H1 (cell line): ENCODE data around the gene LCN2. TPM values are rescaled to one million over a fixed set of nuclear protein-coding genes. Genes with fewer than 3 reads are reported as not detected.
A peak's percentile ranks its signal among the peaks of the same experiment; 100 is the strongest.

Experiments used
- CTCF ChIA-PET: fragments of 300-600 bp; sonication (Branson Sonifier 250); formaldehyde crosslinking; loops from one replicate; lab custom pipeline; 2021; ENCODE audit not compliant: partially characterized antibody; lab: Charles Lee
- POLR2A ChIA-PET: fragments of 300-600 bp; sonication (Branson Sonifier 250); formaldehyde crosslinking; loops from one replicate; lab custom pipeline; 2021; ENCODE audit warnings: inconsistent platforms; ENCODE audit not compliant: partially characterized antibody; lab: Charles Lee
- DNase-seq, 2 experiments: peaks; one replicate each; pipeline versions ENCODE4 v3.0.0 to v3.0.0-alpha.2; 2010 to 2022; ENCODE audit warnings: low spot score in 2 of 2, low read depth in 1 of 2, mixed read lengths in 1 of 2
- FAIRE-seq: peaks from 2 replicates; lab custom pipeline; 2011; peaks lifted over from hg19 to GRCh38; lab: Jason Lieb, UNC
- H2AFZ ChIP-seq: 2 replicates; pipeline ENCODE4 v1.8.1; 2012; ENCODE audit warnings: low read length, inconsistent platforms
- H2AK5ac ChIP-seq: 2 replicates; pipeline ENCODE4 v1.6.1; 2013; ENCODE audit warnings: low read depth, low read length
- H2BK120ac ChIP-seq: replicated peaks from 2 replicates; pipeline ENCODE3; 2013; ENCODE audit warnings: low read depth, low read length, inconsistent platforms
- H2BK12ac ChIP-seq: 2 replicates; pipeline ENCODE4 v1.6.1; 2013; ENCODE audit warnings: low read depth, low read length
- H2BK15ac ChIP-seq: 2 replicates; pipeline ENCODE4 v1.6.1; 2013; ENCODE audit warnings: low read length
- H2BK20ac ChIP-seq: 2 replicates; pipeline ENCODE4 v1.6.1; 2013; ENCODE audit warnings: low read length
- H2BK5ac ChIP-seq: 2 replicates; pipeline ENCODE4 v1.6.1; 2013; ENCODE audit warnings: low read depth, low read length
- H3K14ac ChIP-seq: 2 replicates; pipeline ENCODE4 v1.6.1; 2013; ENCODE audit warnings: inconsistent platforms; ENCODE audit not compliant: insufficient read length
- H3K18ac ChIP-seq: 2 replicates; pipeline ENCODE4 v1.6.1; 2013; ENCODE audit warnings: low read length; ENCODE audit errors: extremely low read depth
- H3K23ac ChIP-seq: 2 replicates; pipeline ENCODE4 v1.6.1; 2013; ENCODE audit warnings: inconsistent platforms; ENCODE audit not compliant: insufficient read length
- H3K23me2 ChIP-seq: 2 replicates; pipeline ENCODE4 v1.6.1; 2013; ENCODE audit warnings: low read depth, low read length
- H3K27ac ChIP-seq: 2 replicates; pipeline ENCODE4 v1.6.1; 2011; ENCODE audit warnings: low read depth, low read length, inconsistent platforms
- H3K27me3 ChIP-seq, 4 experiments: replicated peaks in 1 of 4; 1 replicate in 1 of 4; 2 replicates in 3 of 4; pipeline versions ENCODE4 v1.6.1 to v1.8.1; 2011 to 2013; ENCODE audit warnings: low read length in 3 of 4, mild to moderate bottlenecking in 3 of 4, inconsistent platforms in 2 of 4, mixed read lengths in 2 of 4, moderate library complexity in 1 of 4; ENCODE audit not compliant: control insufficient read depth in 3 of 4, insufficient read depth in 3 of 4; ENCODE audit errors: extremely low read depth in 1 of 4
- H3K36me3 ChIP-seq, 4 experiments: 2 replicates each; pipeline versions ENCODE4 v1.6.1 to v1.8.1; 2011 to 2013; ENCODE audit warnings: mild to moderate bottlenecking in 4 of 4, low read length in 3 of 4, moderate library complexity in 2 of 4, control low read depth in 1 of 4, inconsistent platforms in 1 of 4; ENCODE audit not compliant: insufficient read depth in 4 of 4, control insufficient read depth in 2 of 4
- H3K4ac ChIP-seq: replicated peaks from 2 replicates; pipeline ENCODE3; 2013; ENCODE audit warnings: low read length, low read depth, mixed read lengths, inconsistent platforms; ENCODE audit not compliant: insufficient read length
- H3K4me1 ChIP-seq, 4 experiments: replicated peaks in 1 of 4; 1 replicate in 1 of 4; 2 replicates in 3 of 4; pipeline versions ENCODE4 v1.6.1 to v1.8.1; 2011 to 2013; ENCODE audit warnings: low read length in 3 of 4, inconsistent platforms in 2 of 4, mixed read lengths in 1 of 4; ENCODE audit not compliant: insufficient read depth in 4 of 4, control insufficient read depth in 3 of 4
- H3K4me2 ChIP-seq, 2 experiments: 2 replicates each; pipeline versions ENCODE4 v1.6.1 to v1.8.1; 2011 to 2013; ENCODE audit warnings: low read depth in 2 of 2, low read length in 2 of 2, control low read depth in 1 of 2, inconsistent platforms in 1 of 2, mild to moderate bottlenecking in 1 of 2; ENCODE audit not compliant: insufficient read depth in 1 of 2
- H3K4me3 ChIP-seq, 4 experiments: fragments of 200-600, 300-600 bp in 1 of 4; sonication (generic), shearing (Covaris generic), sonication (Bioruptor Twin) in 1 of 4; 2 replicates each; pipeline versions ENCODE4 v1.5.1 to v1.8.1; 2011 to 2016; ENCODE audit warnings: low read length in 4 of 4, low read depth in 3 of 4, control low read depth in 2 of 4, inconsistent platforms in 2 of 4, mild to moderate bottlenecking in 2 of 4, mixed read lengths in 1 of 4, moderate library complexity in 1 of 4; ENCODE audit not compliant: insufficient read depth in 2 of 4; ENCODE audit errors: extremely low read depth in 1 of 4
- H3K56ac ChIP-seq: replicated peaks from 2 replicates; pipeline ENCODE3; 2013; ENCODE audit warnings: low read depth, mild to moderate bottlenecking, mixed read lengths, low read length, inconsistent platforms; ENCODE audit not compliant: insufficient read length
- H3K79me1 ChIP-seq: 2 replicates; pipeline ENCODE4 v1.6.1; 2013; ENCODE audit warnings: low read depth, low read length, control low read depth
- H3K79me2 ChIP-seq, 2 experiments: 2 replicates each; pipeline versions ENCODE4 v1.6.1 to v1.8.1; 2012 to 2013; ENCODE audit warnings: low read length in 2 of 2, mild to moderate bottlenecking in 2 of 2, inconsistent platforms in 1 of 2; ENCODE audit not compliant: insufficient read depth in 2 of 2, control insufficient read depth in 1 of 2
- H3K9ac ChIP-seq, 4 experiments: replicated peaks in 1 of 4; 1 replicate in 1 of 4; 2 replicates in 3 of 4; pipeline versions ENCODE4 v1.6.1 to v1.8.1; 2011 to 2013; ENCODE audit warnings: low read depth in 3 of 4, low read length in 3 of 4, control low read depth in 2 of 4, mild to moderate bottlenecking in 2 of 4, moderate library complexity in 2 of 4, inconsistent platforms in 1 of 4; ENCODE audit errors: extremely low read depth in 1 of 4
- H3K9me3 ChIP-seq, 2 experiments: 2 replicates each; pipeline versions ENCODE4 v1.6.1 to v1.8.1; 2012 to 2013; ENCODE audit warnings: mild to moderate bottlenecking in 2 of 2, moderate library complexity in 2 of 2, control low read depth in 1 of 2, inconsistent platforms in 1 of 2, low read depth in 1 of 2, low read length in 1 of 2, mixed read lengths in 1 of 2; ENCODE audit not compliant: insufficient read depth in 2 of 2
- H4K20me1 ChIP-seq, 2 experiments: replicated peaks in 1 of 2; 2 replicates each; pipeline versions ENCODE3 to v1.8.1; 2011 to 2013; ENCODE audit warnings: inconsistent platforms in 2 of 2, low read length in 2 of 2, mild to moderate bottlenecking in 1 of 2; ENCODE audit not compliant: insufficient read depth in 2 of 2, control insufficient read depth in 1 of 2
- H4K5ac ChIP-seq: 2 replicates; pipeline ENCODE4 v1.6.1; 2013; ENCODE audit warnings: low read length, low read depth, mixed read lengths, inconsistent platforms; ENCODE audit not compliant: insufficient read length
- H4K8ac ChIP-seq: 2 replicates; pipeline ENCODE4 v1.8.0; 2013; ENCODE audit warnings: mild to moderate bottlenecking, moderate library complexity, low read length, inconsistent platforms; ENCODE audit not compliant: insufficient read depth; ENCODE audit errors: extremely low read depth
- H4K91ac ChIP-seq: replicated peaks from 2 replicates; pipeline ENCODE3; 2013; ENCODE audit warnings: low read length, mixed read lengths, inconsistent platforms; ENCODE audit not compliant: insufficient read length
- BACH1 ChIP-seq: IDR thresholded peaks from 2 replicates; pipeline ENCODE4 v1.6.1; 2012; ENCODE audit warnings: low read length, improper control_type of control experiment
- MAFK ChIP-seq: IDR thresholded peaks from 2 replicates; pipeline ENCODE4 v1.6.1; 2012; ENCODE audit warnings: low read depth, mild to moderate bottlenecking, improper control_type of control experiment, low read length
- WGBS, 2 experiments: shearing (Covaris generic) in 1 of 2; methylation state at CpG; one replicate each; pipeline versions ENCODE4 v1.1.6 to v1.1.7; 2013 to 2015; ENCODE audit warnings: low lambda C conversion rate in 2 of 2, mixed read lengths in 2 of 2, inconsistent platforms in 1 of 2, low coverage in 1 of 2, missing lambda C conversion rate in 1 of 2; ENCODE audit not compliant: insufficient replicate concordance in 2 of 2, insufficient coverage in 1 of 2, insufficient read length in 1 of 2; ENCODE audit errors: extremely low coverage in 1 of 2, missing lambda C conversion rate in 1 of 2; 5-methylcytosine and 5-hydroxymethylcytosine counted together
- polyA plus RNA-seq, 7 experiments: library from polyadenylated mRNA; depleted of rRNA in 3 of 7; stranded (reverse) in 5 of 7; unstranded in 2 of 7; fragments of >200 nt in 5 of 7; fragments of 200-250 nt in 2 of 7; gene quantifications; 1 replicate in 5 of 7; 2 replicates in 1 of 7; 4 replicates in 1 of 7; pipeline versions ENCODE4 v1.2.1 to v1.2.3, GENCODE V29; 2011 to 2013; ENCODE audit warnings: missing spikeins in 2 of 7, mixed read lengths in 2 of 7
- total RNA-seq: library from RNA; stranded (reverse); fragmentation: NEBNext Ultra II Directional; extraction: Animal tissue kit (Norgen Biotek cat#: 25700); gene quantifications from 2 replicates; pipeline ENCODE4 v1.2.1, GENCODE V29; 2021

The LCN2 gene
- total and polyA plus RNA-seq, 2 of the 8 experiments (the other 6 are each of a cell fraction or from before 2014, with no cell fraction given): 1.1 to 1.6 TPM

- Histone ChIP-seq H4K5ac (no peak overlapping the region), H3K4me1 (peaks cover 0 to 11% (median 4%) of the 10 kb centered on the region in 4 experiments; a peak in 4 of 7 replicates), H3K27ac (no peak overlapping the region), H2BK12ac (no peak overlapping the region), H3K56ac (no peak overlapping the region), H4K8ac (no peak overlapping the region), H2BK20ac (no peak overlapping the region), H3K23ac (no peak overlapping the region), H4K91ac (no peak overlapping the region), H3K9me3 (no peaks in the 10 kb centered on the region), H3K4me2 (no peak overlapping the region), H3K79me2 (no peaks in the 10 kb centered on the region), H2BK5ac (no peak overlapping the region), H3K27me3 (no peaks in the 10 kb centered on the region), H2BK15ac (no peak overlapping the region), H3K9ac (no peak overlapping the region), H3K4ac (no peak overlapping the region), H3K36me3 (peaks cover 2 to 19% (median 6%) of the 10 kb centered on the region in 4 experiments; a peak in 5 of 8 replicates), H3K14ac (no peak overlapping the region), H2AFZ (no peak overlapping the region), H3K79me1 (no peaks in the 10 kb centered on the region; the same call in 1 of the 2 replicates), H2AK5ac (no peak overlapping the region), H2BK120ac (no peak overlapping the region), H3K18ac (no peak overlapping the region), H3K23me2 (peaks cover 10% of the 10 kb centered on the region; the same call in 1 of the 2 replicates), H4K20me1 (peaks cover 0 to 6% of the 10 kb centered on the region in 2 experiments), H3K4me3 (no peak overlapping the region)
- ChIA-PET CTCF (interaction anchor here (0.7 to 1.7 kb wide), 3 partner anchors 15 to 153 kb away, joined by 3 to 4 read pairs (median 3); partner anchors contain the start of genes DNM1 and LCN2), POLR2A (no interaction called here)
- 94% methylated on average over 1 of the region's 1 CpG; no CpG with 5 or more reads in 1 of the 2 experiments for WGBS, 2 experiments
- DNase-seq: no peak
- FAIRE-seq: no peak
- TF ChIP-seq BACH1: no peak
- peak; percentile 69; the same call in 1 of the 2 replicates for TF ChIP-seq MAFK
These were observed 39.0 kb downstream of the LCN2 start for GRCh38 chr9:128188209-128188608.
